Stimulated activated CD8-positive, alpha-beta memory T cell treated with anti-CD3 and anti-CD28 coated beads, Interleukin-12 subunit alpha, Interleukin-12 subunit beta, amount 100 ng/mL, for 4 hours (primary cell): ENCODE measurements around the gene CD81.
"Not testable (repeated sequence)": the region's sequence is repeated elsewhere in the genome, so short reads cannot be mapped to it uniquely, and the experiment has no call there.

Experiments used
- DNase-seq: peaks from one replicate; pipeline ENCODE4 v3.0.0-alpha.2; 2020; ENCODE audit warnings: low read depth

CD81 gene

DNA sequence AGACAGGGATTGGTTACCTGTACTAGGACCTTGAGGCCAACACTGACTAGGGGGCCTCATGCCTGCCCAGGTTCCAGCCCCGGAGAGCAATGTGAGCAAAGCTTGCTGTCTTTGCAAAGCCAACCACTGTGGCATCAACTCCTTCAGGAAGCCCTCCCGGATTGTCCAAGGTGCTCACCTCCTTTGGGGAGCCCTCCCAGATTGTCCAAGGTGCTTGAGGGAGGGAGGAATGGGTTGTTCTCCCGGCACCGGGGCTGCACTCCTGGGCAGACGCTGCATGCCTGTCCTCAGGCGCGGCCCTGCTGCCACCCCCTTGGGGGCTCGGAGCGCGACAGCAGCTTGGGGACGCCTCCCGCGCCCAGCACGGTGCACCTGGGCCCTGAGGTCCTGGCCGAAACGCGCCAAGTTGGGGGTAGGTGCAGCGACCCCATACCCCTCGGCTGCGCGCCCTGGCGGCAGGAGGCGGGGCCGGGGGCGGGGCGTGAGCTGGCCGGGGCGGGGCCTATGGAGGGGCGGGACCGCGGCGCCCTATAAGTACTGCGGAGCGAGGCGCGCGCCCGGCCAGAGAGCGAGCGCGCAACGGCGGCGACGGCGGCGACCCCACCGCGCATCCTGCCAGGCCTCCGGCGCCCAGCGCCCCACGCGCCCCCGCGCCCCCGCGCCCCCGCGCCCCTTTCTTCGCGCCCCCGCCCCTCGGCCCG lies at the start of gene CD81:
TSS of gene CD81 (plus strand) at position 560 of the 701 bp plus-strand sequence. CDS start 240 bp downstream, outside the sequence.
- DNase-seq, result peak; percentile 47

DNA sequence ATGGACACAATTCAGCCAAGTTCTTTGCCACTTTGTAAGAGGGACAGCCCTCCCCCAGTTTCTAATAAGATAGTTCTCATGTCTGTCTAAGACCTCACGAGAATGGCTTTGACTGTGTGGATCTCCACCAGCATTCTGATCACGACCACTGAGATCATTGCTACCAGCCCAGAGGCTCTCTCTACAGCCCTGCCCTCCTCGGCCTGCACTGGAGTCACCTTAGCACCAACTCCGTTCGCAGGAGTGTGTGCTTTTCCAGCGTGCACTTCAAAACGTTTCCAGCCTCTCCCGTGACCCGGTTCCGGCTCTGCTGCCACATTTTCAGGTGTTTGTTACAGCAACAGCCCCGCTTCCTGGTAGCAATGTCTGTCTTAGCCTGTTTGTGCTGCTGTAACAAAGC lies 49.1 kb upstream of the CD81 start:
- DNase-seq, result no peak

DNA sequence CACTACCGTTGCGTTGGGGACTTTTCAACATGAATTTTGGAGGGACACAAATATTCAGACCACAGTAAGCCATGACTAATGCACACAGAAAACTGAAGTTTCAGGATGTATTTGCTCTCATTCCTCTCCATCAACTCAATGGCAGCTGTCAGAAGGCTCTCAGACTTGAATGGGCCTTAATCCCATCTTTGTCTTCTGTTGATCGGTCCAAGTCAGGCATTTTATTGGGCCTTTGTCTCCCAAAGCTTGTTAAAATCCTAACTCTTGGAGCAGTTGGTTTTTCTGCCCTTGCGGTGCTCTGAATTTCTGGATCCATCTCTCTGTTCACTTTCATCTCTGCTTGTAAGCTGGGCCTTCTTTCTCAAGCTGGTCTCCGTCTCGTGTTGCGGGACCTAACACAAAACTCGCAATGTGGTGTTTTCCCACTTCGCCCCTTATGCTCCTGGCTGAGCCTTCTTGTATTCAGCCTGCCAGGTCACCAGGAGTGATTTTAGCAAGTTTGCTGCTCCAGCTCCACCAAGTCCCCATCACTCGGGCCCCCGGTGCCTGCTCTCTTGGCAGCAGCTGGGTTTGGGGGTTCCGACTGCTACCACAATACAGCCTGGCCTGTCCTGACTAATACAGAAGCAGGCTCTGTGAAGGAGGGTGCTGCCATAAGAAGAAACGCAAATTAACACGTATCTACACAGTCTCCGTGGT lies 48.3 kb upstream of the CD81 start:
- DNase-seq, result no peak

DNA sequence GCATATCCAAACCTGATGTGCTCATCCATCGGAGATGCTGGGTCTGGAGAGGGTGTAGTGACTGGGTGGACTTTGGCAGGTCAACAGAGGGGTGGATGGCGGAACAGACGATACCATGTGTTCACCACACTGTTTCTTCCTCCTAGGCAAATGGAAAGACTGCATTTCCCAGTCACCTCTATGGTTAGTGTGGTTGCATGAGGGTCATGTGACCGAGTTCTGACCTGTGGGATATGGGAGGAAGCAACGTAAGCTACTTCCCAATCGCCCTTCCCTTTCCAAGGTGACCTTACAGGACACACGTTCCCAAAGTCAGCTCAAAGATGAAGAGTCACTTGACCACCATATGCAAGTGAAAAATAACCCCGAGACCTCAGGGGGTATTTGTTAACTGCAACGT lies 47.6 kb upstream of the CD81 start:
- no peak for DNase-seq

DNA sequence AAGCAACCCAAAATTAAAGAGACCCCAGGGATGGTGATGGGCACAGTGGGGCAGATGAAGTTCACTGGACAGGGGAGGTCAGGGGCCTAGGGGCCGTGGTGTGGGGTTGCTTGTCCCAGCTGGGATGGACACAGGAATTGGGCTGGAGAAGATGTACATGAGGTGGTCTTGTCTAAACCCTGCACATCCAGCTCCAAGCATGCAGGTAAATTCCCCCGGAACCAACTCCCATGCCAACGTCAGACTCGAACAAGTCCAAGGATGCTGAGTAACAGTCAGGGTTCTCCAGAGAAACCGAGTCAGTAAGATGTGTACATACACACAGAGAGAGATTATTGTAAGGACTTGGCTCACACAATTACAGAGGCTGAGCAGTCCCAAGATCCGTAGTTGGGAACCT lies 46.4 kb upstream of the CD81 start:
- no peak for DNase-seq

GRCh38 chr11:2331404-2331803 lies 45.7 kb upstream of the CD81 start:
- DNase-seq, result no peak

GRCh38 chr11:2332569-2332968 lies 44.5 kb upstream of the CD81 start:
- not testable (repeated sequence) for DNase-seq

GRCh38 chr11:2333486-2334205 lies 43.5 kb upstream of the CD81 start:
- DNase-seq, result not testable (repeated sequence)

DNA sequence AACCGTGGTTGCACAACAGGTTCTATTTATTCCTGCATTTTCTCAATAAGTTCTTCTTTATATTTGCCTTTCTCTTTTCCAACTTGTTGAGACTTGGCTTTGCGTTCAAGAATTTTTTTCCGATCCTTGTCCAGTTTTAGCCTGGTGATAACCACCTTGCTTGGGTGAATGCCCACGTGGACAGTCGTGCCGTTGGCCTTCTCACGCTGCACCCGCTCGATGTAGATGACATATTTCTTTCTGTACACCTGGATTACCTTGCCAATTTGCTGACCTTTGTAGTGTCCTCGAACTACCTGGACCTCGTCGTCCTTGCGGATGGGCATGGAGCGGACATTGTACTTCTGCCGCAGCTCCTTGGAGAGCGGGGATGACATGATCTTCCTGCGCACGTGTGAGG lies 41.8 kb upstream of the CD81 start:
- DNase-seq, result not testable (repeated sequence)

DNA sequence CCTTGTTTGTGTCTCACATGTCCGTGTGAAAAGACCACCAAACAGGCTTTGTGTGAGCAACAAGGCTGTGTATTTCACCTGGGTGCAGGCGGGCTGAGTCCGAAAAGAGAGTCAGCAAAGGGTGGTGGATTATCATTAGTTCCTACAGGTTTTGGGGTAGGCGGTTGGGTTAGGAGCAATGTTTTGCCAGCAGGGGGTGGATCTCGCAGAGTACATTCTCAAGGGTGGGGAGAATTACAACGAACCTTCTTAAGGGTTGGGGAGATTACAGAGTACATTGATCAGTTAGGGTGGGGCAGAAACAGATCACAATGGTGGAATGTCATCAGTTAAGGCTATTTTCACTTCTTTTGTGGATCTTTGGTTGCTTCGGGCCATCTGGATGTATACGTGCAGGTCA lies 38.4 kb upstream of the CD81 start:
- DNase-seq, result not testable (repeated sequence)

- DNase-seq, result no peak
These were observed 34.6 kb upstream of the CD81 start for GRCh38 chr11:2342557-2342956.

DNA sequence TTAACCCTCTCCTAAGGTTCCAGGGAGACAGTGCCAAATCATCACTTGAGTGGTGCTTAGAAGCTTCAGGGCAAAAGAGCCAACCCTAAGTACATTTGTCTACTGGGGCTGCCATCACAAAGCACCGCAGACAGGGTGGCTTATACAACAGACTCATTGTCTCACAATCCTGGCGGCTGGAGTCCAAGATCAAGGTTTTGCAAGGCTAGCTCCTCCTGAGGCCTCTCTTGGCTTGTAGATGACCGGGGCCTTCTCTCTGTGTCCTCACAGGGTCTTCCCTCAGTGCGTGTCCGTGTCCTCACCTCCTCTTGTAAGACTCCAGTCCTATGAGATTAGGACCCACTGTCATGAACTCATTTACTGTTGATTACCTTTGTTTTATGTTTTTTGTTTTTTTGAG lies 34.1 kb upstream of the CD81 start:
- no peak for DNase-seq

DNA sequence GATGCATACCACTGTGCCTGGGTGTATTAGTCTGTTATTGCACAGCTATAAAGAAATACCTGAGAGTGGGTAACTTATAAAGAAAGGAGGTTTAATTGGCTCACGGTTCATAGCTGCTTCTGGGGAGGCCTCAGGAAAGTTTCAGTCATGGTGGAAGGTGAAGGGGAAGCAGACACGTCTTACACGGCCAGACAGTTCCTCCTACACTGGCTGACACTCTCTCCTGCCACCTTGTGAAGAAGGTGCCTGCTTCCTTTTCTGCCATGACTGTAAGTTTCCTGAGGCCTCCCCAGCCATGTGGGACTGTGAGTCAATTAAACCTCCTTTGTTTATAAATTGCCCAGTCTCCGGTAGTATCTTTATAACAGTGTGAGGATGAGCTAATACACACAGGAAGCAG lies 33.6 kb upstream of the CD81 start:
- DNase-seq, result no peak

- no peak for DNase-seq
These were observed 32.1 kb upstream of the CD81 start for GRCh38 chr11:2345050-2345449.

GRCh38 chr11:2346014-2346413 lies 31.1 kb upstream of the CD81 start:
- no peak for DNase-seq

DNA sequence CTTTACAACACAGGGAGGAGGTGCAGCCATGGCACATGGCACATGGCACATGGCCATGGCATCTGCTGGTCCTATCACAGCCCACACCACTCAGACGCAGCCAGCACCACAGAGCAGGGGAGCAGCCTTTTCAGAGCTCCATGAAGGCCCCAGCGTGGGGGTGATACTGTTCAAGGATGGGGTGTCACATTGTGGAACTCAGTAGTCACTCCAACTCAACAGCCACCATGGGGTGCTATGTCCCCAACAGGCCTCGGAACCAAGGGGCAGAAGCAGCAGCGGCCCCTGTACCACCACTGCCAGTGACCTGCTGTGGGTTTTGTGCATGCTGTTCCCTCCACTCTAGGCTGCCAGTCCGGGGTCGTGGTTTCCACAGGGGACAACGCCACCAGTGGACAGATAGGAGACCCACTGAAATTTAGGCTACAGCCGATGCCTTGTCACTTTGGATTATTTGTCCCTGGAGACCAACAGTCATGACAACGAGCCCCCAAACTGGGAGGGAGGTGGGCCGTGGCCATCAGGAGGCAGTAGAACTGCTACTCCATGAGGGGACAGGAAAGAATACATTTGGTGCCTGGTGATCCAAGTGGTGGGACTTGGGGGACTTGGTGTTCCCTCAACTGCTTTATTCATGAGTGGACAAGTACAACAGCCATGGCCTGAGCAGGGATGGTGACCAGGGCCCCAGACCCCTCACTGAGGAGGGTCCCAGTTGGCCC lies 30.4 kb upstream of the CD81 start:
- DNase-seq, result no peak

DNA sequence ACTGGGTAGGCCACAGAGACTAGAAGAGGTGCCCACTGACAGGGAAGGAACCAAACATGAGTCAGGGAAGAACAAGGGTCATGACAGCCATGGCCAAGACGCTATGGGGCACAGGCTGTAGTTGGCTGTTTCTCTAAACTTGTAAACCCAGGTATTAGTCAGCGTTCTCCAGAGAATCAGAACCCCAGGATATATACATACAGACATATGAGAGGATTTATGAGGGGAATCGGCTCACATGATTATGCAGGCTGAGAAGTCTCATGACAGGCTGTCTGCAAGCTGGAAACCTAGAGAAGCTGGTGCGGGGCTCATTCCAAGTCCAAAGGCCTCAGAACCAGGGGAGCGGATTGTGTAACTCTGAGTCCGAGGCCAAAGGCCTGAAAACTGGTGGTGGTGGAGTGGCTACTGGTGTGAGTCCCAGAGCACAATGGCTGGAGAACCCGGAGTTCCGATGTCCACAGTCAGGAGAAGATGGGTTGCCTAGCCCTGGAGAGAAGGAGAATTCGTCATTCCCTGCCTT lies 29.7 kb upstream of the CD81 start:
- DNase-seq, result no peak

- DNase-seq, result no peak
These were observed 28.1 kb upstream of the CD81 start for GRCh38 chr11:2348986-2349385.

DNA sequence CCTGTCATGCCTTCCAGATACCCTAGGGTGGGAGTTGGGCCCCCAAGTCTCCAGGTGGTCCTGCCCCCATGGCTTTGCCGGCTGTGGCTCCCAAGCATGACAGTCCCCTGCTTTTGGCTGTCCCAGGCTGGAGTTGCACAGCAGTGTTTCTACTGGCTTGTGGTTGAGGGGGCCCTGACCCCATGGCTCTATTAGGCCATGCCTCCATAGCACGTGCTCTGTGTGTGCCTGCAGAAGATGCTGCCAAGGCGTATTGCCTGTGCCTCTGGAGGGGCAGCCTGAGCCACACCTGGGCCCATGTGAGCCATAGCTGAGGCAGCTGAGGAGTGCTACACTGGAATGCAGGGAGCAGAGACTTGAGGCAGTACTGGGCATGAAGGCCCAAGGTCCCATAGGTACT lies 25.4 kb upstream of the CD81 start:
- DNase-seq, result no peak

- no peak for DNase-seq
These were observed 24.7 kb upstream of the CD81 start for GRCh38 chr11:2352420-2352819.

GRCh38 chr11:2355000-2355644 lies 22.0 kb upstream of the CD81 start:
- no peak for DNase-seq

DNA sequence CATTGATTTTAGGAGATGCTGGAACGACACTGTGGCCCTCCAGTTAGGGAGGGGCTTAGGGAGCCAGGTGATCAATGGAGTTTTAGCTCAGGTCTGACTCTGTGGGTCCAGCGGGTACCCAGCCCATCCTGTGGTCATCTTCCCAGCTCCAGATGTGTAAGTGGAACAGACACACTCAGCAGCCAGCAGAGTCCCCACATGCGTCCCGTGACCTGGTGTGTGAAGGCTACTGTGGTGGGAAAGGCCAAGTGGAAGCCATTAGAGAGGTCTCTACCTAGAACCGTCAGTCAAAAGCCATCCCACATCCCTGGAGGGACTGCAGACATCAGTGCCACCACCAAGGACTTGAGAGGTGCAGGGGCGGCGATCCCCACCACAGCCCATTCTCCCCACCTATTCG lies 19.9 kb upstream of the CD81 start:
- no peak for DNase-seq
